ENCODE measurements around the gene KCNAB3. TPM values are rescaled to one million over a fixed set of nuclear protein-coding genes. Genes with fewer than 3 reads are reported as not detected.

KCNAB3 gene
- total RNA-seq, 1 donor from 2014 or later = 0.53 TPM

DNA sequence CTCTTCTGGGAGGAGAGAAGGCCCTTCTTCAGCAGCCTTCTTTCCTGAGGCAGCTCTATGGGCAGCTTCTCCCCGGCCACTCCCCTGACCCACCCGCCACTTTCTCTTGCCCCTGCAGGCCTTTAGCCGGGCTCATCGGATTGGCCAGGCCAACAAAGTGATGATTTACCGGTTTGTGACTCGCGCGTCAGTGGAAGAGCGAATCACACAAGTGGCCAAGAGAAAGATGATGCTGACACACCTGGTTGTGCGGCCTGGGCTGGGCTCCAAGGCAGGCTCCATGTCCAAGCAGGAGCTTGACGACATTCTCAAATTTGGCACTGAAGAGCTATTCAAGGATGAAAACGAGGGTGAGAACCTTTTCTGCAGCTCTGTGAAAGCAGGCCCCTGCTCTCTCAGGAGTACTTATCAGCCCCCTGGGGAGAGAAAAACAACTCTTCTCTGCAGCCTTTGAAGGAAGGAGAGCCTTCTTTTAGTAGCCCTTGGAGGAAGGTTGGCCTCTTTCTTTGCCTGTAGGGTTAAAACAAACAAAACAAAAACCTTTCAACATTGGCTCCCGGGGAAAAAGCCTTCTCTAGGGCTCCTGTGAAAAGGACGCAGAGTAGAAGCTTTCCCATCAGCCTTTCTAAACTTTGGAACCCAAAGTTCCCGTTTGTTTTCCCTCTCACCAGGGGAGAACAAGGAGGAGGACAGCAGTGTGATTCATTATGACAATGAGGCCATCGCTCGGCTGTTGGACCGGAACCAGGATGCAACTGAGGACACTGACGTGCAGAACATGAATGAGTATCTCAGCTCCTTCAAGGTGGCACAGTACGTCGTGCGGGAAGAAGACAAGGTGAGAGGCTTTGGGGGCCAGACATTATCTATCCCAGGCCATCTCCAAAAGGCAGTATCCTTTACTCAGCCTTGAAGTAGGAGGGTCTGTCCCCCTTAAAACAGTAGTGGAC, 26.2 kb downstream of the KCNAB3 start:
- DNase-seq (ENCODE audit: low read depth) = no peak

DNA sequence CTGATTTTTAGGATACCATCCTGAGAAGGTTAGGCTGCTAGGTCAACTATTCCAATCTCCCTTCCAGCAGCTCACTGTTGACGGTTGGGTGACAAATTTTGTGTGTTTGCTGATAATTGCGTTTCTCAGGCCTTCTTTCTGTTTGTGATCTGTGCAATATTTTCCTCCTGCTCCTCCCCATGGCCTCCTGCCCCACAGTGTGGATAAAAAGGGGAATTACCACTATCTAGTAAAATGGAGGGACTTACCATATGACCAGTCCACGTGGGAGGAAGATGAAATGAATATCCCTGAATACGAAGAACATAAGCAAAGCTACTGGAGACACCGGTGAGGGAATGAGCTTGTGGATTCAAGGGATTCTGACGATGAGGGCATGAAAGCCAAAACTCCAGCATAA, 31.9 kb downstream of the KCNAB3 start:
- DNase-seq (ENCODE audit: low read depth) = peak; percentile 33

GRCh38 chr17:7897090-7897489, 32.6 kb downstream of the KCNAB3 start:
- no peak for DNase-seq (ENCODE audit: low read depth)

GRCh38 chr17:7894866-7895265, 34.8 kb downstream of the KCNAB3 start:
- DNase-seq (ENCODE audit: low read depth) = no peak

DNA sequence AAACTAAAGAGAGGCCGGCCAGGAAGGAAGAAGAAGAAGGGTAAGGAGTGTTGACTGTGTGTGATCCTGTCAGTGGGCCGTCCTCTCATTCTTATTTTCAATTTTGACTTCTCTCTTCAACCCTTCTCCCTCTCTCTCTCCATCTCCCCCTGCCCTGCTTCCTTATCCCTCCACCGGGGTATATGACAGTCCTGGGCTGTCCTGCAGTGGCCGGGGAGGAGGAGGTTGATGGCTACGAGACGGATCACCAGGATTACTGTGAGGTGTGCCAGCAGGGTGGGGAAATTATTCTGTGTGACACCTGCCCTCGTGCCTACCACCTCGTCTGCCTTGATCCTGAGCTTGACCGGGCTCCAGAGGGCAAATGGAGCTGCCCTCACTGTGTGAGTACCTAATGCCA, 35.4 kb downstream of the KCNAB3 start:
- no peak for DNase-seq (ENCODE audit: low read depth)

DNA sequence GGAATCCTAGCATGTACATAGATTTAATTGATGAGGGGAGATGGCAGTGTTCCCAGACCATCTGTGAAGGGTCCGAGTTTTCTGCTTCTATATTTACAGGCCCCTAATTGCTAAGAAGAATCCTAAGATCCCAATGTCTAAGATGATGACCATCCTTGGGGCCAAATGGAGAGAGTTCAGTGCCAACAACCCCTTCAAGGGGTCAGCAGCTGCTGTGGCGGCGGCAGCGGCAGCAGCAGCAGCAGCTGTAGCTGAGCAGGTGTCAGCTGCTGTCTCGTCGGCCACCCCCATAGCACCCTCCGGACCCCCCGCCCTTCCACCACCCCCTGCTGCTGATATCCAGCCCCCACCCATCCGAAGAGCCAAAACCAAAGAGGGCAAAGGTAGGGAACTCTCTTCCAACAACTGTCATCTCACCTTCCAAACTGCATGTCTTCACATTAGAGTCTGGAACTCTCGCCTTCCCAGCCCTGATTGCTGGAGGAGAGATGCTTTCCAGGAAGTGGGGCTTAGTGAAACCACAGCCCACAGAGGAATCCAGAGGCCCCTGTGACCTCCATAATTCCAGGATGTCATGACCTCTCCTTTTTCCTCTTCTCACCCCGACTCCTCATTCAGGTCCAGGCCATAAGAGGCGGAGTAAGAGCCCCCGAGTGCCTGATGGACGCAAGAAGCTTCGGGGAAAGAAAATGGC, 36.3 kb downstream of the KCNAB3 start:
- DNase-seq (ENCODE audit: low read depth) = peak; percentile 81

DNA sequence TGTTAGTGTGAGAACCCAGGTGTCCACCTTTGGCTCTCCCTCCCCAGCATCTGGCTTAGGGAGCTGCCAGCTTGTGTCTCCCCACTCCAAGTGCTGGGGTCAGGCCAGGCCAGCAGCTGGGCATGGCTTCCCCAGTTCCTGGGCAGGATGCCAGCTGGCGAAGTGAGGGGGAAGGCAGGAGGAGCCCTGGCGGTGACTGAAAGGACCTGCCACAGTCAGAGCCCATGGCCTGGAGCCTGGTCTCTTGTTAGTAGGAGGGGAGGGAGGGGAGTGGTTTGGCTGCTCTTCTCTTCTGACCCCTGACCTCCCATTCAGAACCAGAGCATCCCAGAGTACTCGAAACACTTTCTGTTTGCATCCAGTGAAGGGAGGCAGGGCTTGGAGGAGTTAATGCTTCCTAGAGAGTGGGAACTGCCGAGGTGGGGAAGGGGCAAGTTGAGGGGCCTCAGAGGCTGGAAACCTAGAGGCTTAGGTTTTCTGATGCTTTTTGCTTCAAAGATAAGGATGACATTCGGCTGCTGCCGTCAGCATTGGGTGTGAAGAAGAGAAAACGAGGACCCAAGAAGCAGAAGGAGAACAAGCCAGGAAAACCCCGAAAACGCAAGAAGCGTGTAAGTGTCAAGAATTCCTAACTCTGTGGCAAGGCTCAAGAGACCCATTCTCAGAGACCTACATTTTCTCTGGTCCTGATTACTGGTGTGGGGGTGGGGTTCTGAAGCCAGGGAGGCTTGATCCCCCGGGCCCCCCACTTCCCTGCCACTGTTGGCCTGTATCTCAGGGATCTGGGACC, 40.3 kb downstream of the KCNAB3 start:
- DNase-seq (ENCODE audit: low read depth) = peak; percentile 99

- no peak for DNase-seq (ENCODE audit: low read depth)
Measured at GRCh38 chr17:7888184-7888920, 41.3 kb downstream of the KCNAB3 start, which contains the start of gene CHD3. Gene CHD3 (plus strand): TSS chr17:7888789. CDS start chr17:7889001, 212 bp downstream.

GRCh38 chr17:7887482-7888183, 42.0 kb downstream of the KCNAB3 start:
- peak; percentile 98 for DNase-seq (ENCODE audit: low read depth)

GRCh38 chr17:7887038-7887481, 42.6 kb downstream of the KCNAB3 start:
- no peak for DNase-seq (ENCODE audit: low read depth)

GRCh38 chr17:7886227-7887037, 43.2 kb downstream of the KCNAB3 start:
- DNase-seq (ENCODE audit: low read depth) = peak; percentile 44

GRCh38 chr17:7885367-7886226, 44.1 kb downstream of the KCNAB3 start:
- peak; percentile 97 for DNase-seq (ENCODE audit: low read depth)

DNA sequence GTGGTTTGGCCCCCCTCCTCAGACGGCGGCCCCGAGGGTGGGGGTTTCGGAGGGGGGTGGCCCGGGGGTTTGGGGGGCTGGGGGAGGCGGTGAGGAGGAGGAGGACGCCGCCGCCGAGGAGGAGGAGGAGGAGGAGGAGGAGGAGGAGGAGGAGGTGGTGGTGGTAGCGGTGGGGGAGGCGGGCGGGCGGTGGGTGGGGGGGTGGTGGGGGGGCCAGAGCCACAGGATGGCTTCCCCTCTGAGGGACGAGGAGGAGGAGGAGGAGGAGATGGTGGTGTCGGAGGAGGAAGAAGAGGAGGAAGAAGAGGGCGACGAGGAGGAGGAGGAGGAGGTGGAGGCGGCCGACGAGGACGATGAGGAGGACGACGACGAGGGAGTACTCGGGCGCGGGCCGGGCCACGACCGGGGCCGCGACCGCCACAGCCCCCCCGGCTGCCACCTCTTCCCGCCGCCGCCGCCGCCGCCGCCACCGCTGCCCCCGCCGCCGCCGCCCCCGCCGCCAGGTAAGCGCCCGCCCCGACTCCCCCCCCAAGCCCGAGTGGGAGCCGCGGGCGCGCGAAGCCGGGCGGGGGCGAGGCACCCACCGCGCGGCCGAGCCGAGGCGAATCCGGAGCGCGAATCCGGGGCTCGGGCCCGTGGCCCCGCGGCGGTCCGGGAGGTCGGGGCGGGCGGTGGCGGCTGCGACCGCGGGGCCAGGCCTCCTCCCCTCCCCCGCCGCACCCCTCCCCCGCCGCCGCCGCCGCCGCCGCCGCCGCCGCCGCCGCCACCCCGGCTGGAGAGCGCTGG, 44.9 kb downstream of the KCNAB3 start:
- DNase-seq (ENCODE audit: low read depth) = peak; percentile 16

GRCh38 chr17:7883781-7884386, 45.8 kb downstream of the KCNAB3 start:
- peak; percentile 32 for DNase-seq (ENCODE audit: low read depth)

DNA sequence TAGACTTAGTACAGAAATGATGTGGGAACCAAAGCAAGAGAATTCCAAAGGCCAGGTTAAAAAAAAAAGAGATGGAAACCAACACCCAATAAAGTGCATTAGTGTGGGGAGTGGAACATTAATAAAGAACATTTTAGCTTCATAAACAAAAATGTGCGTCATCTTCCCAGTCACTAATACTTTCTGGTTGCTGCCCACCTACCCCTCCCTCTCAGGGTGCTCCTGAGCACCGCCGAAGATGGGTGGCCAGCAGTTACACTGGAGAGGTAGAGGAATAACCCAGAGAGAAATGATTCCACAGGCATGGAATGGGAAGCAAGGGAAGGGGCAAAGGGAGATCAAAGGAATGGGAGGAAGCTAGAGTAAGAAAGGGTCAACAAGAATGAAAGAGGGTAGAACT, 47.0 kb downstream of the KCNAB3 start:
- no peak for DNase-seq (ENCODE audit: low read depth)

DNA sequence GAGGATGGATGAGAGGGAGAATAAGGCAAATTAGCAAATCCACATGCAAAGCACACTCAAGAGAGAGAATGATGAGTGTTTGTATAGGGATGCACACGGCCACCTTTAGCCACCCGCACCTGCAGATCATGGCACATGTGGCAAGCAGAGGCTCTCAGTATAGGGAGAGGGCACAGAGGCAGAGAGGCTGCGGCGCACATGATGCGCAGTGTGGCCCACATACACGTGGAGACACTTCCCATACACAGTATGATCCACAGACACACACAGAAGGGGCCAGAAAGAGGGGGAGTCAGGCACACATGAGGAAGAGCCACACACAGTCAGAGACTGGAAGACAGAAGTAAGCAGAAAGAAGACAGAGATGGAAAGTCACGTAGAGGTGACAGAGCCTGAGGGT, 47.6 kb downstream of the KCNAB3 start:
- no peak for DNase-seq (ENCODE audit: low read depth)
